Muscle layer of colon (tissue), 2 donors: ENCODE data around the gene CDC73.
A peak's percentile ranks its signal among the peaks of the same experiment; 100 is the strongest.
"Not testable (repeated sequence)": the region's sequence is repeated elsewhere in the genome, so short reads cannot be mapped to it uniquely, and the experiment has no call there.

Source experiments
- H3K27ac ChIP-seq: one replicate; pipeline ENCODE4 v1.7.0; 2013; ENCODE audit warnings: low read depth, mild to moderate bottlenecking, low read length, moderate library complexity
- H3K27me3 ChIP-seq, 2 donors: one replicate each; pipeline ENCODE4 v1.7.0; 2013; ENCODE audit warnings: low read length in 2 of 2, mild to moderate bottlenecking in 2 of 2; ENCODE audit not compliant: insufficient read depth in 2 of 2, control insufficient read depth in 1 of 2
- H3K36me3 ChIP-seq: one replicate; pipeline ENCODE4 v1.7.0; 2013; ENCODE audit warnings: mild to moderate bottlenecking, low read length; ENCODE audit not compliant: insufficient read depth
- H3K4me1 ChIP-seq: one replicate; pipeline ENCODE4 v1.7.0; 2013; ENCODE audit warnings: mild to moderate bottlenecking, low read length; ENCODE audit not compliant: insufficient read depth
- H3K4me3 ChIP-seq, 2 donors: one replicate each; pipeline ENCODE4 v1.7.0; 2013; ENCODE audit warnings: low read length in 2 of 2, low read depth in 1 of 2, mild to moderate bottlenecking in 1 of 2, moderate library complexity in 1 of 2
- H3K9ac ChIP-seq: one replicate; pipeline ENCODE4 v1.7.0; 2013; ENCODE audit warnings: low read length
- H3K9me3 ChIP-seq: one replicate; pipeline ENCODE4 v1.7.0; 2013; ENCODE audit warnings: mild to moderate bottlenecking, low read length
- donor health status: abdominal sarcoma.
- donor health status: Adenocarcinoma of cecum.

CDC73 gene

GRCh38 chr1:193184776-193185175, 62.9 kb downstream of the CDC73 start:
- Histone ChIP-seq H3K9ac (no peak overlapping the region), H3K27ac (no peak overlapping the region), H3K27me3 (no peaks in the 10 kb centered on the region), H3K4me3 (no peak overlapping the region), H3K36me3 (no peaks in the 10 kb centered on the region), H3K4me1 (peaks cover 30% of the 10 kb centered on the region), H3K9me3 (no peaks in the 10 kb centered on the region)

DNA sequence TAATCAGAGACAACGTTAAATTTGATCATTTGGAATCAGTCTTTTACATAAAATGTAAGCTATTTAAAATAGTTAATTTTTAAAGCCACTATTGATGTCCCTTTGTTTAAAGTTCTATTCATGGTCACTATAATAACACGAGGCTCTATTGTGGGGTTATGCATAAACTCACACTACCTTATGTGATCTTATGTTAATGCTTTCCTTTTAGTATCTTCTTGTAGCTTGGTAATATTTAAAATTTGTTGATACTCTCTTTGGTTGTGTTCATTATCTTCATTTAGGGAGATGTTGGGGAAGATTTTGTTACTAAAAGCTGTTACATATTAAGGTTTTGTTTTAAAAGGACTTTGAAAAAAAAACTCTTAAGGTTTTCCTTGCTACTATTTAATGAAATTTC, 63.4 kb downstream of the CDC73 start:
- no peaks in the 10 kb centered on the region for H3K27me3 ChIP-seq
- H3K4me1 ChIP-seq, result peaks cover 33% of the 10 kb centered on the region
- no peak overlapping the region for H3K9ac ChIP-seq
- no peaks in the 10 kb centered on the region for H3K9me3 ChIP-seq
- no peak overlapping the region for H3K27ac ChIP-seq
- no peak overlapping the region for H3K4me3 ChIP-seq
- H3K36me3 ChIP-seq, result no peaks in the 10 kb centered on the region

- no peaks in the 10 kb centered on the region for H3K9me3 ChIP-seq
- no peak within 1 kb of the TSS for H3K27ac ChIP-seq
- H3K36me3 ChIP-seq, result no peaks in the 10 kb centered on the region
- H3K9ac ChIP-seq, result peak within 1 kb of the TSS; percentile 12
- H3K4me1 ChIP-seq, result peaks cover 33% of the 10 kb centered on the region
- H3K27me3 ChIP-seq, result no peaks in the 10 kb centered on the region
- H3K4me3 ChIP-seq, result peak within 1 kb of the TSS in 1 of 2 donors; percentile 7
Observed at GRCh38 chr1:193185901-193186731, 64.3 kb downstream of the CDC73 start, which contains the start of gene B3GALT2. Gene B3GALT2 (minus strand): TSS chr1:193186613. CDS start chr1:193181562, 5,051 bp downstream.

DNA sequence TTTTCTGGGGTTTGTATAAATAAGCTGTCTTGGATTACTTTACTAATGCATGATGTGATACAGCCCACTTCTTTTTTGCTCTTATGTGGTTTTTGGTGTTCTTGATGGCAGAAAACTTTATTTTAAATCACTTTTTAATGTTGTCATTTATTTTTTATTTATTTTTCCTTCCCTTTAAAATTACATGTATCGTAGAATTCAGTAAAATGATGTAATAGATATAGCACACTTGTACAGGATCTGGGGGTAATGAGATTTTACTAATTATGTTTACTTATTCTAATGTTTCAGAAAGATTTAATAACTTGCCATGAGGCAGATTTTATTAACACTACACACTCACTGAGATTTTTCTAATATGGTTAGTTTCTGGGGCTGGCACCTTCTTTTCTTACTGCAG, 65.3 kb downstream of the CDC73 start:
- H3K9me3 ChIP-seq, result no peaks in the 10 kb centered on the region
- H3K4me1 ChIP-seq, result peaks cover 24% of the 10 kb centered on the region
- no peak overlapping the region for H3K4me3 ChIP-seq
- no peak overlapping the region for H3K9ac ChIP-seq
- H3K27ac ChIP-seq, result no peak overlapping the region
- H3K36me3 ChIP-seq, result no peaks in the 10 kb centered on the region
- no peaks in the 10 kb centered on the region for H3K27me3 ChIP-seq

GRCh38 chr1:193188915-193189314, 67.1 kb downstream of the CDC73 start:
- H3K36me3 ChIP-seq, H3K27ac ChIP-seq, H3K4me3 ChIP-seq, H3K9ac ChIP-seq, H3K27me3 ChIP-seq, H3K9me3 ChIP-seq: not testable (repeated sequence)
- H3K4me1 ChIP-seq, result peaks cover 24% of the 10 kb centered on the region

DNA sequence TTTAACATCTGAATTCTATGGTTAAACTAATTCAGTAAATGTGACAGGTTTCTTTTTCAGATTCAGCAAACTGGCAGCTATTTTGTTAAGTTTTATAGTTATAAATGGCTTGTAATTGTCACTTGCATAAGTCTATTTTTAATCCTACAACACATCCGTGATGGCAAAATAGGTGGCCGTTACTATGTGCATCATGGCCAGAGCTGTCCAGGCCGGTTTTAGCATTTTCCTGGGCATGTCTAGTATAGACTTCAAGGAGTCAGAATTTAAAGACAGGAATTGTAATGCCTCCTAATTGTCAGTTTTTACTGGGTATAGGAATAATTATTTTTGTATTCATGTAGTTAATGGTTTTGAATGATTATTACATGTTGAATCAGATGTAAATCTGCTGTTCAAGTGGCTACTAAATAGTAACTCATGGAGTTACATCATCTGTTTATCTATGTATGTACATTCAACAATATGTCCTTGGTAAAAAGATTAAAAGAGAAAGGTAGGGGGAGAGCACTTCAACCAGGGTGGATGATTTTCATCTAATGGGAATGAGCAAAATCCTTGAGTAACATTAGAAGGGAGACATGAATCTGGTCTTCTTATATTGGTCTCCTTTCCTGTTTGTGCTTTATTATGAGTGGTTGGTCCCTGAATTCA, 67.7 kb downstream of the CDC73 start:
- H3K36me3 ChIP-seq, result no peaks in the 10 kb centered on the region
- H3K9ac ChIP-seq, result no peak overlapping the region
- H3K4me1 ChIP-seq, result peaks cover 24% of the 10 kb centered on the region
- no peak overlapping the region for H3K27ac ChIP-seq
- no peaks in the 10 kb centered on the region for H3K9me3 ChIP-seq
- no peaks in the 10 kb centered on the region for H3K27me3 ChIP-seq
- no peak overlapping the region for H3K4me3 ChIP-seq

GRCh38 chr1:193190096-193190744, 68.4 kb downstream of the CDC73 start:
- Histone ChIP-seq H3K4me1 (peaks cover 24% of the 10 kb centered on the region), H3K9me3 (no peaks in the 10 kb centered on the region), H3K4me3 (no peak overlapping the region), H3K9ac (no peak overlapping the region), H3K27ac (no peak overlapping the region), H3K36me3 (no peaks in the 10 kb centered on the region), H3K27me3 (no peaks in the 10 kb centered on the region)

GRCh38 chr1:193192586-193192985, 70.8 kb downstream of the CDC73 start:
- Histone ChIP-seq H3K4me3 (no peak overlapping the region), H3K27ac (no peak overlapping the region), H3K36me3 (no peaks in the 10 kb centered on the region), H3K9me3 (no peaks in the 10 kb centered on the region), H3K27me3 (no peaks in the 10 kb centered on the region), H3K9ac (no peak overlapping the region), H3K4me1 (peaks cover 20% of the 10 kb centered on the region)

DNA sequence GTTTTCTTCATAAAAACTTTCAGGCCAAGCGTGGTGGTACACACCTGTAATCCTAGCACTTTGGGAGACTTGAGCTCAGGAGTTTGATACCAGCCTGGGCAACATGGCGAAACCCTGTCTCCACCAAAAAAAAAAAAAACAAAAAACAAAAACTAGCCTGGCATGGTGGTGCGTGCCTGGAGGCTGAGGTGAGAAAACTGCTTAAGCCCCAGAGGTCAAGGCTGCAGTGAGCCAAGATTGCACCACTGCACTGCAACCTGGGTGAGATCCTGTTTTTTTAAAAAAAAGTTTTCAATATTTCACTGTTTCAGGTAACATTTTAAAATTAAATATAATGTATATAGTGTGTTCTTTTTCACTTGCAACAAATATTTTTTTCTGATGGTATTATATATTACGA, 78.1 kb downstream of the CDC73 start:
- H3K9ac ChIP-seq, result no peak overlapping the region
- H3K27ac ChIP-seq, result no peak overlapping the region
- H3K4me3 ChIP-seq, result no peak overlapping the region
- no peaks in the 10 kb centered on the region for H3K36me3 ChIP-seq
- H3K9me3 ChIP-seq, result no peaks in the 10 kb centered on the region
- no peaks in the 10 kb centered on the region for H3K27me3 ChIP-seq
- no peaks in the 10 kb centered on the region for H3K4me1 ChIP-seq

DNA sequence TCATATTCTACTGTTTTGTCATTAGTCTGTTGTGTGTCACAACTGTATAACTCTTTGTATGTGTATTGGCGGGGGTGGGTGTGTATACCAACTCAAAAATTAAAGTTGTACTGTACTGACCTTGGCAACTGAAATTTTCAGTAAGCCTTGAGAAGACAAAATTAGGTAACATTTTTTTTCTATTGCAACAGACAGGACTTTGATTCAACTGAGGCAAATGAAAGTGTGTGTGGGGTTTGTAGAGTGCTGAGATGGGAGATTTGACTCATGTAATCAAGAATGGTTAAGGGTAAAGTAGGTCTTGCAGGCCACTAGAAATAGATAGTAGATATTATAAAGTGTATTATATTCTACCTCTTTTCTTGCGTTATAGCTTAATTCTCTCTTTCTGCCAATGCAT, 79.2 kb downstream of the CDC73 start:
- Histone ChIP-seq H3K27me3 (no peaks in the 10 kb centered on the region), H3K9ac (no peak overlapping the region), H3K36me3 (peaks cover 1% of the 10 kb centered on the region), H3K4me3 (no peak overlapping the region), H3K4me1 (no peaks in the 10 kb centered on the region), H3K9me3 (no peaks in the 10 kb centered on the region), H3K27ac (no peak overlapping the region)

- Histone ChIP-seq H3K9ac (no peak overlapping the region), H3K9me3 (no peaks in the 10 kb centered on the region), H3K27me3 (no peaks in the 10 kb centered on the region), H3K4me3 (no peak overlapping the region), H3K27ac (no peak overlapping the region), H3K36me3 (peaks cover 7% of the 10 kb centered on the region), H3K4me1 (no peaks in the 10 kb centered on the region)
Observed at GRCh38 chr1:193210996-193211395, 89.2 kb downstream of the CDC73 start.
